Heart right ventricle (tissue), 16 donors: ENCODE measurements around the gene ZNF384. TPM values are rescaled to one million over a fixed set of nuclear protein-coding genes. Genes with fewer than 3 reads are reported as not detected.
A peak's percentile ranks its signal among the peaks of the same experiment; 100 is the strongest.

Experiments
- ATAC-seq, 8 donors: fragments of 200-7000 bp; cut with Tn5 transposase; one replicate each; pipeline ENCODE4 v1.9.1; 2020; ENCODE audit warnings: mild to moderate bottlenecking in 8 of 8, moderate library complexity in 8 of 8, moderate number of reproducible peaks in 1 of 8
- DNase-seq, 2 donors: peaks; one replicate each; pipeline ENCODE4 v3.0.0-alpha.2; 2020
- H3K27ac ChIP-seq, 10 donors: fragments of 200-600 bp; sonication (generic) in 2 of 10; one replicate each; pipeline versions ENCODE4 v1.5.0 to v1.8.0; 2020 to 2022; ENCODE audit warnings: mild to moderate bottlenecking in 3 of 10
- H3K27me3 ChIP-seq, 7 donors: fragments of 200-600 bp; one replicate each; pipeline ENCODE4 v1.8.0; 2021 to 2022; ENCODE audit warnings: mild to moderate bottlenecking in 2 of 7
- H3K36me3 ChIP-seq, 9 donors: fragments of 200-600 bp; sonication (generic) in 1 of 9; one replicate each; pipeline versions ENCODE4 v1.5.0 to v1.8.0; 2020 to 2022; ENCODE audit warnings: mild to moderate bottlenecking in 2 of 9
- H3K4me1 ChIP-seq, 9 donors: fragments of 200-600 bp; sonication (generic) in 1 of 9; one replicate each; pipeline versions ENCODE4 v1.5.0 to v1.8.0; 2020 to 2022; ENCODE audit warnings: mild to moderate bottlenecking in 4 of 9
- H3K4me3 ChIP-seq, 10 donors: fragments of 200-600 bp; sonication (generic) in 2 of 10; one replicate each; pipeline versions ENCODE4 v1.5.0 to v1.8.0; 2020 to 2022; ENCODE audit warnings: mild to moderate bottlenecking in 7 of 10, moderate library complexity in 2 of 10
- H3K9me3 ChIP-seq, 11 donors: fragments of 200-600 bp in 10 of 11; sonication (generic) in 2 of 11; one replicate each; pipeline versions ENCODE4 v1.5.0 to v1.8.0; 2013 to 2022; ENCODE audit warnings: mild to moderate bottlenecking in 2 of 11, control low read depth in 1 of 11, moderate library complexity in 1 of 11
- WGBS, 2 donors: extraction: QIAGEN DNeasy Blood & Tissue Kit; methylation state at CpG; one replicate each; pipeline ENCODE4 v1.1.7; 2013; ENCODE audit warnings: inconsistent platforms in 1 of 2; 5-methylcytosine and 5-hydroxymethylcytosine counted together
- intact Hi-C, 10 donors: fragments of 100-400 bp; cut with DNase I; formaldehyde crosslinking; loops; one replicate each; pipeline versions ENCODE4 v1.11.1 to v1.14.2; 2022
- polyA plus RNA-seq, 2 donors: library from polyadenylated mRNA; stranded (reverse); fragments of 200-250 nt; gene quantifications; one replicate each; pipeline ENCODE4 v1.2.3, GENCODE V29; 2013
- total RNA-seq, 10 donors: library from RNA; stranded (reverse); fragmentation: NEBNext Ultra II Directional in 3 of 10; extraction: Animal tissue kit (Norgen Biotek cat#: 25700) in 3 of 10; gene quantifications; one replicate each; pipeline versions ENCODE4 v1.2.1 to v1.2.4, GENCODE V29; 2021 to 2023
- TF ChIP-seq, protein P1 (sequence below), 9 donors: fragments of 200-600 bp; sonication (generic) in 2 of 9; IDR thresholded peaks; one replicate each; pipeline versions ENCODE4 v1.5.0 to v1.8.0; 2021 to 2022; ENCODE audit warnings: antibody characterized with exemption in 9 of 9, mild to moderate bottlenecking in 5 of 9, moderate library complexity in 1 of 9
- donor health status: Arrhythmogenic right ventricular cardiomyopathy.
- donor health status: ischemic (EF 13 %, LVEDD 7.1; RV severe dilation, severe dysfunction).
- donor health status: healthy with polysubstance abuse.
- donor health status: DM: no; HTN: yes; CAD: no.
- donor health status: DM: no; HTN: no; CAD: no.
- donor health status: ischemic (EF 25% LVEDD 6.9; RV normal size, moderate dysfunction).
- donor health status: ischemic (EF 25% LVEDD 5.7; RV mildly dilated, moderate dysfunction).
- donor health status: healthy.
- donor health status: DM: yes; HTN: yes; CAD: no.
- donor health status: Ischemic cardiomyopathy.
- donor health status: ischemic (EF 35%, LVEDD 5.7; RV mildly dilated, moderate dysfunction).
- donor health status: nonischemic (EF 11% LVEDD 7.7; RV severe dilation, severe dysfunction).
- donor health status: DM: yes; HTN: yes; CAD: no.
- donor health status: PGD.
- donor health status: ischemic (EF 29% LVEDD 5.4; RV normal size, mild dysfunction).
- donor health status: nonischemic (EF 23%, LVEDD 6.1; RV moderate dilation, normal function).

ZNF384 gene
- total and polyA plus RNA-seq, 12 donors: 17.6 to 36.0 (median 28.7) TPM

DNA sequence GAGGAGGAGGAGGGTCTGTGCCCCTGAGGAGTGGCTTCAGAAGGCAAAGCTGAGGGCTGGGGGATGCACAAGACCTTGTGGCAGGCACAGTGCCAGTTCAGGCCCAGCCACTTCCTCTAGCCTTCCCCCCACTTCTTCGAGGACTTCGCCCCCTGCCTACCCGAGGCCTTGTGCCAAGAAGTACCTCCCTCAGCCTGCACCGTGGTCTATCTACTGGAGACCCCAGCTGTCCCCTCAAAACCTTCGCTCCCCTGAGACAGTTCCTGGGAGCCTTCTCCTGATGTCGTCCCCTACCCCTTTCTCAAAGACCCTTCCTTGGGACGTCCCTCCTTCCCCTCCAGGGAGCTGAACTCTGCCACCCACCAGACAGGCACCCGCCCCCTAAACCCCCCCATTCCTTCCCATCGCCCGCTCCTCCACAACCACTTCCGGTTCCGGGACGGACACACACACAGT lies 604 bp downstream of the ZNF384 start:
- intact Hi-C loops: loop anchor here in 8 of 10 donors (2.0 to 10.0 kb wide), 7 partner anchors 26 to 79 kb away; partner anchors contain the start of genes MLF2 (in 2 of the 8), COPS7A (in 1 of the 8), ING4 (in 1 of the 8) and PTMS (in 1 of the 8)
- Histone ChIP-seq H3K27ac (peak overlapping the region; percentile 95 to 100 (median 98)), H3K4me1 (peaks cover 3 to 59% (median 40%) of the 10 kb centered on the region in 9 donors), H3K36me3 (peaks cover 0 to 35% (median 0%) of the 10 kb centered on the region in 9 donors), H3K9me3 (no peaks in the 10 kb centered on the region), H3K27me3 (no peaks in the 10 kb centered on the region), H3K4me3 (peak overlapping the region; percentile 65 to 98 (median 91))
- ATAC-seq (no peak), DNase-seq (peak; percentile 45 to 92)
- WGBS, 2 donors: 1 to 2% methylated on average over 12 to 13 of the region's 13 CpGs
- TF ChIP-seq, protein P1, sequence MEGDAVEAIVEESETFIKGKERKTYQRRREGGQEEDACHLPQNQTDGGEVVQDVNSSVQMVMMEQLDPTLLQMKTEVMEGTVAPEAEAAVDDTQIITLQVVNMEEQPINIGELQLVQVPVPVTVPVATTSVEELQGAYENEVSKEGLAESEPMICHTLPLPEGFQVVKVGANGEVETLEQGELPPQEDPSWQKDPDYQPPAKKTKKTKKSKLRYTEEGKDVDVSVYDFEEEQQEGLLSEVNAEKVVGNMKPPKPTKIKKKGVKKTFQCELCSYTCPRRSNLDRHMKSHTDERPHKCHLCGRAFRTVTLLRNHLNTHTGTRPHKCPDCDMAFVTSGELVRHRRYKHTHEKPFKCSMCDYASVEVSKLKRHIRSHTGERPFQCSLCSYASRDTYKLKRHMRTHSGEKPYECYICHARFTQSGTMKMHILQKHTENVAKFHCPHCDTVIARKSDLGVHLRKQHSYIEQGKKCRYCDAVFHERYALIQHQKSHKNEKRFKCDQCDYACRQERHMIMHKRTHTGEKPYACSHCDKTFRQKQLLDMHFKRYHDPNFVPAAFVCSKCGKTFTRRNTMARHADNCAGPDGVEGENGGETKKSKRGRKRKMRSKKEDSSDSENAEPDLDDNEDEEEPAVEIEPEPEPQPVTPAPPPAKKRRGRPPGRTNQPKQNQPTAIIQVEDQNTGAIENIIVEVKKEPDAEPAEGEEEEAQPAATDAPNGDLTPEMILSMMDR (IDR thresholded peaks at IDR 0.05): no peak

DNA sequence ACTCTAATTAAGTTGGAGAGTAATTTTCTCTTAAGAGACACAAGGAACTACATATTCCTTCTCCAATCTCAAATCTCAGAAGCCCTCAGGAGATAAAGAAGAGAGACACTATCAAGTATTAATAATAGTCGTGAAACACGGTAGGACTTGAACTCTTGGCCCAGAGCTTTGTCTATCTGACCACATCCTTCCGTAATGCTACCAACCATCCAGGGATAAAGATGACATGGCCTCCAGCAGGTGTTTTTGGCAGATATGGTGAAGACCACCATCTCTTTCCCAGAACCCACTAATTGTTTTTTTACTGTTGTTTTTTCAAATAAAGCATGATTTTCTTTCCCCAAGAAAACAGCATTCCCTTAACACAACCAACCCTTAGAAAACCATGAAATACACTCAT lies 3.4 kb downstream of the ZNF384 start:
- ATAC-seq (no peak), DNase-seq (no peak)
- peaks cover 3 to 57% (median 38%) of the 10 kb centered on the region in 9 donors for H3K4me1 ChIP-seq
- no peaks in the 10 kb centered on the region for H3K27me3 ChIP-seq
- peak overlapping the region in 1 of 10 donors; percentile 12 for H3K27ac ChIP-seq
- WGBS, 2 donors: 65 to 85% methylated on average over 3 of the region's 3 CpGs
- TF ChIP-seq, protein P1 (IDR thresholded peaks at IDR 0.05): no peak
- intact Hi-C loops: loop anchor here in 7 of 10 donors (5.0 to 10.0 kb wide), 4 partner anchors 36 to 81 kb away; partner anchors contain the start of genes COPS7A (in 1 of the 7) and PTMS (in 1 of the 7)
- no peaks in the 10 kb centered on the region for H3K9me3 ChIP-seq
- H3K4me3 ChIP-seq: no peak overlapping the region
- peaks cover 0 to 60% (median 0%) of the 10 kb centered on the region in 9 donors for H3K36me3 ChIP-seq

DNA sequence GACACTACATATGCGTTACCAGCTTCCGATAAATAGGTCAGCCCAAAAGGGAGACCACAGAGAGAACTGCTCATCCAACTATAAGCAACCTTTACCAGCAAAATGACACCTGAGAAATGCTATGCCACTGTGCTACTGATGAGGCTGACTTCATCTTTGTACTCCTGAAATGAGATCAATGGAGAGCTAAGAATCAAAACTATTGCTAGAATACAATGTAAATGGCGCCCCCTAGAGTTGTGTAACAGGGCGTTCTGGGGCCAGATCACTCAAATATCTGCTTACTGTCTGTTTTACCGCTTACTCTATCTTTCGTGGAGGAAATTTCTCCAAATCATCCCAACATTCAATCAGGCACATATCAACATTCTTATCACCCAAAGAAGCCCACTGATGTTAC lies 4.6 kb downstream of the ZNF384 start:
- DNase-seq (no peak), ATAC-seq (no peak)
- no peak overlapping the region for H3K4me3 ChIP-seq
- H3K9me3 ChIP-seq: no peaks in the 10 kb centered on the region
- WGBS, 2 donors: 69 to 70% methylated on average over 6 of the region's 6 CpGs
- intact Hi-C loops: loop anchor here in 7 of 10 donors (5.0 to 10.0 kb wide), 4 partner anchors 38 to 83 kb away; partner anchors contain the start of genes COPS7A (in 1 of the 7) and PTMS (in 1 of the 7)
- H3K4me1 ChIP-seq: peaks cover 0 to 47% (median 28%) of the 10 kb centered on the region in 9 donors
- H3K27ac ChIP-seq: no peak overlapping the region
- H3K27me3 ChIP-seq: no peaks in the 10 kb centered on the region
- H3K36me3 ChIP-seq: peaks cover 0 to 71% (median 5%) of the 10 kb centered on the region in 9 donors
- TF ChIP-seq, protein P1 (IDR thresholded peaks at IDR 0.05): peak in 8 of 9 donors; percentile 21 to 60 (median 46)

DNA sequence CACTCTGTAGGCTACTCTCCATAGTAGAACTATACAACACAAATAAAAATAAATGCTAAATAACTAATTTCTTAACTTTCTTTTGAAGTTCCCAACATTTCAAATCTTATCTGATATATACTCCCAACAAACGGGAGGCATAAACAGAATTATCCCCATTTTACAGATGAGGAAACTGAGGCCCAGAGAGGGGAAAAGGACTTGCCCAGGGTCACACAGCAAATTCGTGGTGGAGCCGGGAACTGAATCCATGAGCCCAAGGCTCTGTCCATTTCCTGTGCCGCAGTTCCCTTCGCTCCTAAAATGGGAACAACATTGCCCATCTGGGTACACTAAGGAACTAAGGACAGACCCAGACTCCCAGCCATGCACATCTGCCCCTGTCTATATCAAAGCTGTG lies 12.2 kb downstream of the ZNF384 start:
- no peaks in the 10 kb centered on the region for H3K9me3 ChIP-seq
- 92 to 96% methylated on average over 5 of the region's 5 CpGs for WGBS, 2 donors
- no peaks in the 10 kb centered on the region for H3K4me1 ChIP-seq
- intact Hi-C loops: no loop called here
- ATAC-seq: no peak
- H3K36me3 ChIP-seq: peaks cover 0 to 100% (median 64%) of the 10 kb centered on the region in 9 donors
- no peaks in the 10 kb centered on the region for H3K27me3 ChIP-seq
- DNase-seq: no peak
- no peak overlapping the region for H3K4me3 ChIP-seq
- TF ChIP-seq, protein P1 (IDR thresholded peaks at IDR 0.05): no peak
- no peak overlapping the region for H3K27ac ChIP-seq
